T47D (cell line): ENCODE measurements around the gene GPRC5B.

Experiments
- DNase-seq, 2 experiments: peaks; one replicate each; pipeline versions ENCODE4 v3.0.0 to v3.0.0-alpha.2; 2011 to 2012; ENCODE audit warnings: low read depth in 1 of 2, low spot score in 1 of 2
- JUND ChIP-seq: IDR thresholded peaks from 2 replicates; pipeline ENCODE4 v1.6.1; 2012; ENCODE audit warnings: low read depth
- in situ Hi-C: cut with HindIII; loops from 2 replicates; pipeline ENCODE4 v1.10.0; 2016; ENCODE audit warnings: low sequenced_read_pairs, low pct_unique_long_range_greater_than_20kb

The GPRC5B gene

DNA sequence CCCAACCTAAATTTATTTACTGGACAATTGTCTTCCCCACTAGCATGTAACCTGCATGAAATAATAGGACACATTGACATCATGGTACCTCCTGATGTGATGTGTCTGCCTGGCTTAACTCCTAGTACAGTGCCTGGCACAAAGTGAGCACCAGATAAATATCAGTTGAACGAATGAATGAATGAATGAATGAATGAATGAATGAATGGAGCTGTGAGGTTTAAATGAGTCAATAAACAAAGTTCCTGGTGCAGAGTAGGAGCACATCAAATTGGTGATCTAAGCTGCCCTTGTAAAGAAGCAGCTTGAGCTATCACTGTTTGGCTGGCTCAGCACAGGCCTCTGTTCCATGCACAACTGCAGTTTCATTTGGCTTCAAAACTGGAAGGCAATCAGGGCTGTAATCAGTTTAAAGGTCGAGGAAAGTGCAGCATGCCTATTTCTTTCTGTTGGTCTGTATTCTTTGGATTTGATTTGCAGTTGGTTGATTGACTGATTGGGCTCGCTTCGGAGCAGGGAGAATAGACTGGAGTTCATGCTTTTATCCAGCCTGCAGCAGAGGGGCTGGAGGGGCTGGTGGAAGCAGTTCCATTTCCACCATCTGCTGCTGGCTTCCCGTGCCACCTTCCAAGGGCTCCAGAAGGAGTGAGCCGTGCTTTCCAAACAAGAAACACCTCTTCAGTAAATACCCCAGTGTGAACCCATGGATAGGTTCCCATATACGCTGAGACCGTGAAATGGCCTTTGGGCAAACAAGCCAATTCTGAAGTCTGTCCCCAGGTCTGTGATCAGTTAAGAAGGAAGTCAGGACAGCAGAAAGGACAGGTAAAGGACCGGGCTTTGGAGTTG, 54.6 kb downstream of the GPRC5B start:
- in situ Hi-C loops, result no loop called here
- TF ChIP-seq JUND, result no peak
- DNase-seq, result no peak

DNA sequence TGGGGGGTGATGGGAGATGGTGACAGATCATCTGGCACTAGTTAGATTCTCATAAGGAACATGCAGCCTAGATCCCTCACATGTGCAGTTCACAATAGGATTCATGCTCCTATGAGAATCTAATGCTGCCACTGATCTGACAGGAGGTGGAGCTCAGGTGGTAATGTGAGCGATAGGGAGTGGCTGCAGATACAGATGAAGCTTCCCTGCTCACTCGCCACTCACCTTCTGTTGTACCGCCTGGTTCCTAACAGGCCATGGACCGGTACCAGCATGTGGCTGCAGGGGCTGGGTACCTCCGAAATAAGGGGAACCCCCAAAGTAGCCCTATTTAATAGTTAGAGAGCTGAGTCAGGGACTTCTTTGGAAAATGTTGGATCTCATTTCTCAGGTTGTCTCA, 60.4 kb downstream of the GPRC5B start:
- TF ChIP-seq JUND, result no peak
- in situ Hi-C loops, result no loop called here
- no peak for DNase-seq

DNA sequence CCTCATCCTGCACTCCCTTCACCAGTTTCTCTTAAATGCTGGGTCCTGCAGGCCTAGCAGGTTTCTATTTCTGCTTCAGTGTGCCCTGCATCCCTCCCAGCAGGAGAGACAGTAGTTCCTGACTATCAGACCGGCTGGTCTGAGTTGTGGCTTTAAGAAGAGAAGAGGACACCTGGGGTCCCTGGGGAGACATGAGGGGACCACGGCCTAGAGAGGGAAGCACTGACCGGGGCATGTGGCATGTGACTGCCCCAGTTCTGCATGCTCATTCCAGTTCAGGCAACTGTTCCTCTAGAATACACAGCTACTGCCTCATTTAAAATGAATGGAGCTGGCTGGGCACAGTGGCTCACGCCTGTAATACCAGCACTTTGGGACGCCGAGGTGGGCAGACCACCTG, 61.3 kb downstream of the GPRC5B start:
- DNase-seq, result no peak
- in situ Hi-C loops, result no loop called here
- TF ChIP-seq JUND, result no peak

DNA sequence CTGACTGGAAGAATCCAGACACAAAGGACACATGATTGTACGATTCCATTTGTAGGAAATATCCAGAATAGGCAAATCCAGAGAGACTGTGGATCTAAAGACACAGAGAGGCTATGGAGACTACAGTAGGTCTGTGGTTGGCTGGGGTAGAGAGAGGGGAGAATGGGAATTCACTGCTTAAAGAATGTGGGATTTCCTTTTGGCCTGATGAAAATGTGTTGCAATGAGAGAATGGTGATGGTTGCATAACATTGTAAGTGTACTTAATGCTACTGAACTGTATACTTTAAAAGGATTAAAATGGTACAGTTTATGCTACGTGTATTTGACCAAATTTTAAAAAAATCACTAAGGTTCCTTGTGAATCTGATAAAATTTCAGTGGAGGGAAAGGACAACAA, 62.1 kb downstream of the GPRC5B start:
- TF ChIP-seq JUND, result no peak

DNA sequence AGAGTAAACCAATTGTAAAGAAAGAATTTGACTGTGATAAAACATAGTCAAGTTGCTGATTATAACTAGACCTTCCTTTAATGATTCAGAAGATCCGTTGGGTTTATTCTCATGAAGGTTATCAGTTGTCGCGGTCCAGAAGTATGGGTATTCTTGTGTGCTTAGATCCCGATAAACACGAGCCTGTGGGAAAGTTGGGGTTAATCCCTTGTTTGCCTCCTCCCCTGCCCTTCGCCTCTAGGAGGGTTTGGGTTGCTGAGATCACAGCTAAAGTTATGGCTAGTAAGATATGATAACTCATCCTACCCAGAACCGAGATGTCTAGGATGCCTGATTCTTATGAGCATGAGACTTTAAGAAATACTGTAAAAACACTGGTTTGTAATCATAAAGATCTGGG, 66.8 kb downstream of the GPRC5B start:
- DNase-seq, result no peak
- in situ Hi-C loops, result no loop called here
- TF ChIP-seq JUND, result no peak

More for the DNA sequence above, 62.1 kb downstream of the GPRC5B start:
- DNase-seq, result no peak
- in situ Hi-C loops, result no loop called here

DNA sequence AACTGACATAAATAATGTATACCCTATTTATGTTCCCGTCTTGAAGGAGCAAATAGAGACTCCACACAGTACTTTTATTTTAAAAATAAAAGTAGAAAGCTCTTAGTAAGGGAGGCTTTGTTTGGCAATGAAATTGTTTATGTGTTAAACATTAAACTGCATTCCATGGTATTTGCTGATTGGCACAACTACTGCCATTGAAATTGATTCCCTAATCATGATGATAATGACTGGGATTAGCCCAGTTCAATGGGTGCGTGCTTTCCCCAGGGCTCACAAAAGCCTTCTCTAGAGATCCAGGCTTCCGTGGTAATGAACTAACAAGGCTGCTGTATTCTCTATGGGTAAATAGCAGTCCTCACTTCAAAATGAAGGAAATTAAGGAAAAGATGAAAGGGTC, 67.5 kb downstream of the GPRC5B start:
- TF ChIP-seq JUND, result no peak
- no peak for DNase-seq
- in situ Hi-C loops, result no loop called here

DNA sequence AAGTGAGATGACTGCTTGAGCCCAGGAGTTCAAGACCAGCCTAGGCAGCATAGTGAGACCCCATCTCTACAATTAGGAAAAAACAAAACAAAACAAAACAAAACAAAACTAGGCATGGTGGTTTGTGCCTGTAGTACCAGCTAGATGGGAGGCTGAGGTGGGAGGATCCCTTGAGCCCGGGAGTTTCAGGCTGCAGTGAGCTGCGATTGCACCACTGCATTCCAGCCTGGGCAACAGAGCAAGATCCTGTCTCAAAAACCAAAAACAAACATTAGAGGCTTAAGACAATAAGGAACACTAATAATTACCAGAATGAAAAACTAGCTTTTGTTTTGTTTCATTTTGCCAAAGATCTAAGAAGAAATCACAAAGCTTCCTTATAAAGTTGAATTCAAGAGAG, 69.2 kb downstream of the GPRC5B start:
- DNase-seq, result no peak
- no peak for TF ChIP-seq JUND
- in situ Hi-C loops, result no loop called here

DNA sequence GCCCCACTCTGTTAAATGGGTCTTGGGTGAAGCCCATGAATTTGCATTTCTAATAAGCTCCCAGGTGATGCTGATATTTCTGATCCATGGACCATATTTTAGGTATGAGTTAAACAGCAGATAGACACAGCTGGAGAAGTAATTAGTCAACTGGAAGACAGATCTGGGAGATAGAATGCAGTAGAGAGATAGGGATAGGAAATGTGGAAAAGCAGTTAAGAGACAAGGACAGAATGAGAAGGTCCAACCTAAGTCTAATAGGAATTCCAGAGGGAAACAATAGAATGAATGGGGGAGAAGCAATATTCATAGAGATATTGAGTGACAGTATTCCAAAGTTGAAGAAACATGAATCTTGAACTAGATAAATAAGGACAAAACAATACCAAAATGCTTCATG, 71.7 kb downstream of the GPRC5B start:
- no peak for DNase-seq
- TF ChIP-seq JUND, result no peak
- in situ Hi-C loops, result no loop called here

DNA sequence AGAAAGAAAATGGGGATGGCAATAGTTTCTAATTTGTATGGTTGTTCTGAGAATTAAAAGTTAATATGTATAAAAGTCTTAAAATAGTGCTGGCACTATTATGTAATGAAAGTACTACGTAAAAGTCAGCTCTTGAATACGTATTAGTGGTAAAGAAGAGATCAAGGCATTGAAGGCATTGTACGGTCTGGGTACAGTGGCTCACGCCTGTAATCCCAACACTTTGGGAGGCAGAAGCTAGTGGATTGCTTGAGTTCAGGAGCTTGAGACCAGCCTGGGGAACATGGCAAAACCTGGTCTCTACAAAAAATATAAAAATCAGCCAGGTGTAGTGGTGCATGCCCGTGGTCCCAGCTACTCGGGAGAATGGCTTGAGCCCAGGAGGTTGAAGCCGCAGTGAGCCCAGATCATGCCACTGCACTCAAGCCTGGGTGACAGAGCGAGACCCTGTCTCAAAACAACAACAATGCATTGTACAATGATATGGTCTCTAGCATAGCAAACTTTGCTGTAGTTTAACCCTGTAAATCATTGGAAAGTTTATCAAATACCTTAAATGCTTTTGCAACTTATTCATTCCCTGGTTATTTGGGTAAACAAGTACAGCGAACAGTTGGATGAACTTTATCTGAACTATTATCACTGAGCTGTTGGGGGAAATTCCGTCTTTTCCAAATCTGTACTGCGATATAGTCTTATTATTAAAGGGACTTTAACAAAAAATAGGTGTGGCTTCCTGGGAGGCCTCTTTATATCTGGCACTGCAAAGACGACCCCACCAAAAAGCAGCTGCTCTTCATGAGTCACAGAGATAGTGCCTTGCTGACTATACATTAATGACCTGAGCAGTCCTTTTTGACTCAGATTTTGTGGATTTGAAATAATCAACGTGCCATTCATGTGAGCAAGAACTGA, 73.6 kb downstream of the GPRC5B start:
- DNase-seq, result no peak
- TF ChIP-seq JUND, result no peak
- in situ Hi-C loops, result no loop called here

DNA sequence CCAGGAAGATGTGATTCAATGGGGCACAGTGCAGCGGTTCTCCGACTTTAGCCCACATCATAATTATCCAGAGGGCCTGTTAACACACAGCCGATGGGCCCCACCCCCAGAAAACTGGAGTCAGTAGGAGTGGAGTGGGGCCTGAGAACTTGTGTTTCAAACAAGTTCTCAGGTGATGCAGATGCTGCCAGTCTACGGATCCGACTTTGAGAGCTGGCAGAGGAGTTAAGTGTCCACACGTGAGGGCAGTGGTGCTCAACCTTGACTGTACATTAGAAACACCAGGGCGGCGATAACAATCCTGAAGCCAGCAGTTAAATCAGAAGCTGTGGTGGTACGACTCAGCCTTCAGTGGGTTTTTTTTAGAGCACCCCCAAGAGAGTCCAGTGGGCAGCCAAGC, 75.0 kb downstream of the GPRC5B start:
- no peak for TF ChIP-seq JUND
- DNase-seq, result no peak
- in situ Hi-C loops, result no loop called here

DNA sequence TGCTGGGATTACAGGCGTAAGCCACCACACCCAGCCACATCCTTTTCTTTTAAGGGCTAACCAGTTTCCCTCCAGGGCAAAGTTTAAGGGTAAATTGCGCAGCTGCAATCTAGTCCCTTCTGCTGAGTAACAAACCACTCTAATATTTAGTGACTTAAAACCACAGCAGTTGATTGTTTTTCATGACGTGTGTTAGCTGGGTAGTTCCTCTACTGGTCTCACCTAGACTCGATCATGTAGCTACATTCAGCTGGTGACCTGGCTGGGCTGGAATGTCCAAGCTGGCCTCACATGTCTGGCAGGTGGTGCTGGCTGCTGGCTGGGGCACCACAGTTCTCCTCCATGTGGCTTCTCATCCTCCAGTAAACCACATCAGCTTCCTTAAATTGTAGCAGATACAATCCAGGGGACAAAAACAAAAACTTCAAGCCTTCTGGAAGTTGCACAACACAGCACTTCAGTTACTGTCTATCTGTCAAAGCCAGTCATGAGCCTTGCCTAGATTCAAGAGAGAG, 75.5 kb downstream of the GPRC5B start:
- TF ChIP-seq JUND, result no peak
- in situ Hi-C loops, result no loop called here
- DNase-seq, result no peak

DNA sequence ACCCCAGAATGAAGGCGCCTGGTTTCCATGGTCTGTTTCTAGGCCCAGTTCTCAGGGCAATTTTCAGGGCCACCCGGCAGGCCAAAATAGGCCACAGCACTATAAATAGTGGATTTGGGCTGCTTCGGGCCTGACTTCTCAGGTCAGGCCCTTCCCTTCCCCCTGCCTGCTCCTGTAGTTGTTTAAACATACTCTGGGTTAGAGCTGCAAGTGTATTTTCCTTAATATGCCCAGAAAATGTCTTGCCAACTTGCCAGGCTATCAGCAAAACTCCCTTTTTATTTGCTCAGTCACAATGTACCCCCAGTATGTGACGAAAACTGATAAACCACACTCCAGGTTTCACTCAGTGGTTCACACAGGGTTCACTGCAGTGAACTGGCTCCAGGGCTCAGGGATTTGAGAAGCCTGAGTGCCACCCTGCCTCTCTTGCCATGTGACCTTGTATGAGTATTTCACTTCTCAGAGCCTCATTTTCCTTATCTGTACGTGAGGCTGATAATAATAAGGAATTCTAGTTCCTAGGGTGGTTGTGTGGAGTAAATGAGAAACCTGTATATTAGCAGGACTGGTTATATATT, 76.5 kb downstream of the GPRC5B start:
- in situ Hi-C loops, result no loop called here
- no peak for DNase-seq

More for the DNA sequence above, 76.5 kb downstream of the GPRC5B start:
- TF ChIP-seq JUND, result no peak
